Anterior cingulate cortex (tissue), 58 donors: ENCODE results near the gene MYL3.
"Not testable (repeated sequence)": the region's sequence is repeated elsewhere in the genome, so short reads cannot be mapped to it uniquely, and the experiment has no call there.

ENCODE experiments used
- DNase-seq, 58 donors: peaks; one replicate each; lab custom pipeline; 2025; lab: John Stamatoyannopoulos, UW

MYL3 gene

DNA sequence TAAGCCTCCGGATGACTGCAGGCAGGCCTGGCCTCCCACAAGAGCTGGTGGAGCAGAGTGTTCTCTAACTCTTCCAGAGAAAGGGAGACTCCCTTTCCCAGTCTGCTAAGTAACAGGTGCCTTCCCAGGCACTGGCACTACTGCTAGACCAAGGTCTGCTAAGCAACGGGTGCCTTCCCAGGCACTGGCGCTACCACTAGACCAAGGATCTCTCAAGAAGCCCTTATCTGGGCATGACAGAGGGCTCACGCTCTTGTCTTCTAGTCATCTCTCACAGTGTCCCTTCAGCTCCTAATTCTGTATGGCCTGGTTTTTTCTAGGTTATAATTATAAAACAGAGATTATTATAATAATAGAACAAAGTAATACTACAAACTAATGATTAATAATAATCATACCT, 27.8 kb downstream of the MYL3 start:
- DNase-seq: no peak

DNA sequence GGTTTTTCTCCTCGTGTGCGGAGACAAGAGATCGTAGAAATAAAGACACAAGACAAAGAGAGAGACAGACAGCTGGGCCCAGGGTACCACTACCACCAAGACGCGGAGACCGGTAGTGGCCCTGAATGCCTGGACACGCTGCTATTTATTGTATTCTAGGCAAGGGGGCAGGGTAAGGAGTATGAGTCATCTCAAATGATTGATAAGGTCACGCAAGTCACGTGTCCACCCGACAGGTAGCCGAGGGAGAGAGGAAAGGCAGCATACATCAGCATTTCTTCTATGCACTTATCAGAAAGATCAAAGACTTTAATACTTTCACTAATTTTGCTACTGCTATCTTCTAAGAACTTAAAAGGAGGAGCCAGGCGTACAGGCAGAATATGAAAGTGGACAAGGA, 28.2 kb downstream of the MYL3 start:
- DNase-seq: no peak

DNA sequence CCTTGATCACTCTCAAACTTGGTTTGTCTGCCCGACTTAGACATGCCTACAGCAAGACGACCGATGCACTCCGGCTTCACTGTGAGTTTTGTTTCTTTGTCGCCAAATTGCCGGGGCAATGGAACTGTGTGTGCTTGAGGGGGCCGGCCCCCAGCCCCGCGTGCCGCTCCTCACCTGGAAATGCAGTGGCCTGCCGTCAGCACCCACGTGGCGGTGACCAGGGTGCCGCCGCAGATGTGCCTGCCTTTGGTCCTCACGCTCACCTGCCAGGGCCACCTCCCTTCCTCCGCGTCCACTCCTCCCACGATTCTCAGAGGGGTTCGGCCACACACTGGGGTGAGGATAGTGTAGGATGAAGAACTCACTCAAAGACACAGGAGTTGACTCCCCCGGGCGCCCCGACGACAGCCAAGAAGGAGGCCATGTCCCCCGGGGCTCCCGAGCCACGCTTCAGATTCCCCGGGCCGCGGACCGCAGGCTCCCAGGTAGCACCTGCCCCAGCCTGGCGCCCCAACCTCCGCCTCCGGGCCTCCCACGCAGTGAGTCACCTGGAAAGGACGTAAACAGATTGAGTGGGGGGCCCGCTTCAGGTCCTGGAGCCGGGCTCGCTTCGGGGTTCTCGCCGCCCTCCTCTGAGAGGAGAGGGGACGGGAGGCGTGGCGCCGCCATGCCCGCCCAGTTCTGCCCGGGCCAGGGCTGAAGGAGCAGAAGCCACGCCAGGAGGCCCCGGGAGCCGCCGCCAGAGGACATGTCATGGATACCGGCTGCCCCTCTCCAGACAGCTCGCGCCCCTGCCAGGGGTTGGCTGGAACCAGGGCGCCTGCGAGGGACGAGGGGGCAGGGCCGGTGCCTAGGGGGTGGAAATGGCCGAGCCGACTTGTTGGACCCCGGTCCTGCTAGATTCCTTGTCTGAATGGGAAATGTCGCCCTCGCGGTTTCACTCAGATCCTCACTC, 29.6 kb downstream of the MYL3 start:
- DNase-seq: no peak

DNA sequence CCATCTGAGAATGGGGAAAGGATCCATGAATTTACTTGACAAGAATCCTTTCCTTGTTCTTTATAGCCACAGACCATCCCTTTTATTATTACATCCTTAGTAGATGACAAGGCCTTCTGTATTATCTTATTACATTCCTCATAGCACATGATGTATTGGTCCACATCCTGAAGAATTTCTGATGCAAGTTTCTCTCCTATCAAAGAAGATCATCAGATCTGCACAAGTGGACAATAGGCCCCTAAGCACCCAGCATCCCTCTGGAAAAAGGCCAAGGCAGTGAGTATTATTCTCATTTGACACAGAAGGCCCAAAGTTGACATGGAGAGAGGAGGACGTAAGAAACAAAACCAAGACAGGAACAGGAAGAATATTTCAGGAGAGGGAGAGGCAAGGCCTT, 31.4 kb downstream of the MYL3 start:
- DNase-seq: no peak

DNA sequence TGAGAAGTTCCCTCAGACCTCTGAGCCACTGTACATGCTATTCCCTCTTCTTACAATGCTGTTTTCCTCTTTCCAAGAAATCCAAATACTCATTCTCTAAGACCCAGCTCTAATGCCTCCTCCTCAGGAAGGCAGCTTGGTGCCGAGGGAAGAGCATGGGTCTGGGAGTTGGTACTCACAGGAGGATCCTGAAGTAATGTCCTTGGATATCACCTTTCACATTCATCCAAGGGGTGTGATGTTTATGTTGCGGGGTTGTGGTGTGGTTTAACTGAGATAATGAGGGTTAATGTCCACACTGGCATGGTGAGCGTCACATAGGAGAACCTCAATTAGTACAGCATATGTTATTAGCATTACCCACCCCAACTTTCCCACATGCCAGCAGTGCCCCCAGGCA, 31.9 kb downstream of the MYL3 start:
- DNase-seq: no peak

DNA sequence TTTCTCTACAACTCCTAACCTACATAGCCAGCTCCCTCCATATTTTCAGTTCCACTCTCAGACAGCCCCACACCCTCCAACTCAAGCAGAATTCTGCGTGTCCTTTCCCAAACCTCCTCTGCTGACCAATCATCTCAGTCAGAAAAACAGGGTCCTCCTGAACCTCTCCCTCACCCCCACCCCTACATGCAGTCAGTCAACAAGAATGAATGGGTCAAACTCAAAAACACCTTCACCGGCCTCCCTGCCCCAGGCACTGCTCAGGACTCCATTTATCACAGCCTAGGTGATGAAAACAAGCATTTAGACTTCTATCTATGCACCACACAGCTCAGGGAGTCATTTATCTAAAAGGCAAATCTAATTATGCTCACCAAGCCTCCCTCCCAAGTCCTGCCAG, 32.4 kb downstream of the MYL3 start:
- no peak for DNase-seq

DNA sequence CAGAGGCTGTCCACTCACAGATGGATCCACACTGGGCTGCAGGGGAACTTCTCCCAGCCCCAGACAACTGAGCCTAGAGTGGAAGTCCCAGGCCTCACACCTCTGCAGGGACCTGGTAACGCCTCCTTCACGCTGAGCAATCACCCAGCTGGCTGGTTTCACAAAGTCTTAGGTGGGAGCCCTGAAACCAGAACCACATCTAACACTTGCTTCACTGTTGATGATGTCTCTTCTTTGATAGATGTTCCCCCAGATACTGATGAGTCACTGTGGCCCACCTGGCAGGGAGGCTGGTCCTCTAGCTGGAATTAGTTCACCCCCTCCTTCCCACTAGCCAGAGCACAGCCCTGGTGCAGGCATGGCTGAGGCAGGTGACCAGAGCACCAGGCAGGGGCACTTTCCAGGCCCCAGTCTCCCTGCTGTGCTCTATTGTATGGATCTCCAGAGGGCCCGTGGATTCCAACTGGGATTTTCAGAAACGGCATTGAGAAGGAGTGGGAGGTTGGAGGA, 33.5 kb downstream of the MYL3 start:
- DNase-seq: no peak

DNA sequence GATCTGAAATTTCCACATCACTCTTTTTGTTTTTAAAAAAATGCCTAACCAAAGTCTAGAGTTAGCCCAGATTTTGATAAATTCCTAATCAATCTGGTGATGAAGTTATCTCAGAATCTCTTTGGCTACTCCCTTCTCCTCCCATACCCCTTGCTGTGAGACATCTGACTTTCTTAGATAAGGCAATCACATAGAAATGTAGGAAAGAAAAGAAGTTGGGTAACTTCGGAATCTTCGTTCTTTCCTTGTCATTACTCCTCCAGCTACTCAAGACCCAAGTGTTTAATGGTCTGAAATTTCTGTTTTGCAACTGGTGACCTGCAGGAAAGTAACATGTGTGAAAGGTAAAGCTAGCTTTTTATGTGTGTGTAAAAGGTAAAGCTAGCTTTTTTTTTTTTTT, 37.8 kb downstream of the MYL3 start:
- DNase-seq: no peak

DNA sequence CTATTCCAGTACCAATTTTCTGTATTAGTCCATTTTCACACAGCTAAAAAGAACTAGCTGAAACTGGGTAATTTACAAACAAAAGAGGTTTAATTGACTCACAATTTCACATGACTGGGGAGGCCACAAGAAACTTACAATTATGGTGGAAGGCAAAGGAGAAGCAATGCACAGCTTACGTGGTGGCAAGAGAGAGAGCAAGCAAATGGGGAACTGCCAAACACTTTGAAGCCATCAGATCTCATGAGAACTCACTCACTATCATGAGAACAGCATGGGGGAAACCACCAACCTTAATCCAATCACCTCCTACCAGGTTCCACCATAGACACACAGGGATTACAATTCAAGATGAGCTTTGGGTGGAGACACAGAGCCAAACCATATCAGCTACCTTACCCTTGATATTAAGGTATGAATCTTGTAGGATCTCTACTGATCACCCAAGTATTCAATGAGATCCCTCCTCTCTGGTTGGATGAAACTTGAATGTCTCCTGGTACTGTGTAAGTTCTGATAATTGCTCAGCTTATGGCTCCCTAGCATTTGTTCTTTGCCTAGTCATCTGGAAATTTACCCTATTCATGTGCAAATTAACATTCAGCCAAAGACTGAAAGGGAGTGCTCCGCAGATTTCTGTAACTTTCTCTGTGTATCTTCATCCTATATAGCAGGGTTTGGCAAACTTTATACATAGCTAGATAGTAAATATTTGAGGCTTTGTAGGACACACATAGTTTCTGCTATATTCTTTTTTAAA, 38.9 kb downstream of the MYL3 start:
- DNase-seq: no peak

DNA sequence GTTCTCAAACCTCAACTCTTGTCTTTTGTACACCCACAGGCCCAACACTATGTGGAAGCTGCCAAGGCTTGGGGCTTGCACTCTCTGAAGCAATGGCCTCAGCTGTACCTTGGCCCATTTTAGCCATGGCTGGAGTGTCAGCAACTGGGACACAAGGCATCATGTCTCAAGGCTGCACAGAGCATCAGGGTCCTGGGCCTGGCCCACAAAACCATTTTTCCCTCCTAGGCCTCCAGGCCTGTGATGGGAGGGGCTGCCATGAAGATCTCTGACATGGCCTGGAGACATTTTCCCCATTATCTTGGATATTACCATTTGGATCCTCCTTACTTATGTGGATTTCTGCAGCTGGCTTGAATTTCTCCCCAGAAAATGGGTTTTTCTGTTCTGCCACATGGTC, 39.9 kb downstream of the MYL3 start:
- not testable (repeated sequence) for DNase-seq

DNA sequence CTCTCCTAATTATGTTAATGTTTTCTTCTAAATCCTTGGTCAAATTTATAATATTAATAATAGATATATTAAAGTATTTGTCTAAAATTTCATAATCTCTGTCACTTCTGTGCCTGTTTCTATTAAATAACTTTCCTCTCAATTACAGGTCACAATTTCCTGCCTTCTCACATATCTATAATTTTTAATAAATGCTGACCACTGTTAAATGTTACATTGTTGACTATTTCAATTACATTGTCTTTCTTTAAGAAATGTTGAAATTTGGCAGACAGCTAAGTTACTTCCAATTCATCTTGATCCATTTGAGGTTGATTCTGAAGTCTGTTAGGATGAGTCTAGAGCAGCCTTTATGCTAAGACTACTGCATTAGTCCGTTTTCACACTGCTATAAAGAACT, 41.7 kb downstream of the MYL3 start:
- no peak for DNase-seq

DNA sequence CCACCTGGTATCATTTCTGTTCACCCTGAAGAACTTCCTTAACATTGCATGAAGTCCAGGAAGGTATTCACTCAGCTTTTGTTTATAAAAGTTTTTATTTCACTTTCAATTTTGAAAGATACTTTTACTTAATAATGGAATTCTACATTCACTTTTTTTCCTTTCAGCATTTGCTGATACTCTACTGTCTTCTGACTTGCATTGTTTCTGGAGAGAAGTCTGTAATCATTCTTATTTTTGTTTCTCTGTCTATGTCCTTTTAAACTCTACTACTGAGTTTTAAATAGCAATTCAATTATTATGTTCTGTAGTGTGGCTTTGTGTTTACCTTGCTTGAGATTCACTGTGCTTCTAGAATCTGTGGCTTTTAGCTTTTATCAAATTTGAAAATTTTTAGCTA, 42.4 kb downstream of the MYL3 start:
- DNase-seq: no peak

DNA sequence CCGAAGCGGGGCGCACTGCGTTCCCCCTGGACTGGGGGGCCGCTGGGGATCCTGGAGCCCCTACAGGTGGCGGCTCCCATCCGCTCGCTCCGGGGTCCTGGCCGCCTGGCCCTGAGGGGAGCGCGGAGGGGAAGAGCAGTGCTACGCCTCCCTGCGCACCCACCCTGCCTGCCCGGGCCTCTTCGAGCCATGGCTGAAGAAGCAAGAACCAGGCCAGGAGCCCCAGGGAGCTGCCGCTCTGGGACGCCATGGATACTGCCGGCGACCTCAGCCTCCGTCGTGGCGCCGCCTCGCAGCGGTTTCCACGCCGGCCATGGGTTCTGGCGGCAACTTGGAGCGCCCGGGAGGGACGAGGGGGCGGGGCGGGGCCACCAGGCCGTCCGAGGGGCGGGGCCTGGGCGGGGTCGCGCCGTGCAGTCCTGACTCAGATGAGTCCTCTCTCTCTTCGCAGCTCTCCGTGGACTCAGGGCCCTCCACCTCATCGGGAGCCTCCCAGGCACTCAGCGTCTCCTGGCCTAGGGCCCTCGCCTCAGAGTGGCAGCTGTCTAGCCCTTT, 50.9 kb downstream of the MYL3 start:
- peak in 3 of 58 donors; percentile 2 to 11 (median 8) for DNase-seq

DNA sequence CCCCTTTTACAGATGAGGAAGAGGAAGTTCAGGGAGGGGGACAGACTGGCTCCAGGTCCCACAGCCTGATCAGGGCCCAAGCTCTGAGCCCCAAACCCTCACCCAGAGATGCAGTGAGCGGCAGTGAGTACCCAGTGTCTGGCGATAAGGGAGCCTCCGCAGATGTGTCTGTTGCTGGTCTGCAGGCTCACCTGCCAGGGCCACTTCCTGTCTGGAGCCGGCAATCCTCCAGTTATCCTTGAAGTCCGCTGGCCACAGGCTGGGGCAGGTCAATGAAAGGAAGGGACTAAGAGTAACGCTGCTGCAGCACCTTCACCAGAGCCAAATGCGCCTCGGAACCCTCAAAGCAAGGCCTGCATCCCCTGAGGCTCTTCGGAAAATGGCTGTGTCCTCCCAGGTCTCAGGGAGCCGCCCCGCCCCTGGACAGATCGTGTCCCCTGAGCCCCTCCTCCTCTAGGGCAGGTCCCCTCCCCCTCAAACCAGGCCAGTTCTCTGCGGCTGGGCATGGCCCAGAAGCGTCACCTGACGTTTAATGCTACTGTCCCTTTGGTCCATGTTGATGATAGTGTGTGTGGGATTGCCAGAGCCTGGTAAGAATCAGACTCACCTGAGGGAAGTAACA, 51.5 kb downstream of the MYL3 start:
- DNase-seq: no peak

DNA sequence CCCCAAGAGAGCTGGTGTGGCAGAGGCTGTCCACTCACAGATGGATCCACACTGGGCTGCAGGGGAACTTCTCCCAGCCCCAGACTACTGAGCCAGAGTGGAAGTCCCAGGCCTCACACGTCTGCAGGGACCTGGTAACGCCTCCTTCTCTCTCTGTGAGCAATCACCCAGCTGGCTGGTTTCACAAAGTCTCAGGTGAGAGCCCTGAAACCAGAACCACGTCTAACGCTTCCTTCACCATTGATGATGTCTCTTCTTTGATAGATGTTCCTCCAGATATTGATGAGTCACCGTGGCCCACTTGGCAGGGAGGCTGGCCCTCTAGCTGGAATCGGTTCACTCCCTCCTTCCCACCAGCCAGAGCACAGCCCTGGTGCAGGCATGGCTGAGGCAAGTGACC, 54.5 kb downstream of the MYL3 start:
- not testable (repeated sequence) for DNase-seq
